ENCODE results near the gene MAGEA10. TPM values are rescaled to one million over a fixed set of nuclear protein-coding genes. Genes with fewer than 3 reads are reported as not detected.

MAGEA10 gene
- total RNA-seq (2022; extraction: Qiagen RNA extraction), result 0.03 to 0.07 TPM (median 0.05 TPM) in 3 of 5 replicates, not detected in the others

GRCh38 chrX:152138388-152138784 is at the start of gene MAGEA10:
MAGEA10 (minus strand) TSS chrX:152138577; CDS start chrX:152135620, 2,957 bp downstream.

Other genes with a start within 250 kb of the MAGEA10 start
- not detected in 5 replicates for gene MAGEA4, start 225.7 kb downstream of the MAGEA10 start, total RNA-seq (2022; extraction: Qiagen RNA extraction)
- 7.8 to 16.7 TPM (median 15.6 TPM) in 5 replicates for gene GABRE, start 163.9 kb downstream of the MAGEA10 start, total RNA-seq (2022; extraction: Qiagen RNA extraction)

Data from A549 treated with dexamethasone at 1 μM for 4 hours (cell line).